Stomach (tissue), 9 donors: ENCODE data around the gene HDAC9. TPM values are rescaled to one million over a fixed set of nuclear protein-coding genes. Genes with fewer than 3 reads are reported as not detected.

Source experiments
- DNase-seq, 2 donors: peaks; one replicate each; pipeline versions ENCODE4 v3.0.0 to v3.0.0-alpha.2; 2013 to 2019
- H3K27ac ChIP-seq, 5 donors: fragments of 200-600 bp in 4 of 5; sonication (generic) in 4 of 5; one replicate each; pipeline ENCODE4 v1.5.1; 2013 to 2019; ENCODE audit warnings: mild to moderate bottlenecking in 1 of 5, moderate library complexity in 1 of 5
- H3K27me3 ChIP-seq, 3 donors: fragments of 200-600 bp; sonication (generic); one replicate each; pipeline ENCODE4 v1.5.1; 2017 to 2019; ENCODE audit warnings: mixed run types in 1 of 3
- H3K36me3 ChIP-seq, 4 donors: fragments of 200-600 bp; sonication (generic); 1 replicate in 3 of 4; 2 replicates in 1 of 4; pipeline ENCODE4 v1.5.1; 2016 to 2019
- H3K4me1 ChIP-seq, 4 donors: fragments of 200-600 bp; sonication (generic); one replicate each; pipeline ENCODE4 v1.5.1; 2016 to 2019
- H3K4me3 ChIP-seq, 4 donors: fragments of 200-600 bp; sonication (generic) in 3 of 4; one replicate each; pipeline ENCODE4 v1.5.1; 2016 to 2019; ENCODE audit warnings: mild to moderate bottlenecking in 1 of 4
- H3K9me3 ChIP-seq, 4 donors: fragments of 200-600 bp; sonication (generic); one replicate each; pipeline ENCODE4 v1.5.1; 2016 to 2019
- EP300 ChIP-seq: sonication (generic); formaldehyde crosslinking; IDR thresholded peaks from one replicate; pipeline ENCODE4 v1.6.1; 2017; ENCODE audit warnings: antibody characterized with exemption
- POLR2A ChIP-seq, 4 donors: fragments of 450-650 bp; IDR thresholded peaks; one replicate each; pipeline ENCODE4 v1.6.1; 2016; ENCODE audit warnings: antibody characterized with exemption in 4 of 4, control low read depth in 2 of 4, mild to moderate bottlenecking in 1 of 4, moderate library complexity in 1 of 4
- POLR2AphosphoS5 ChIP-seq, 3 donors: sonication (generic); formaldehyde crosslinking; IDR thresholded peaks; one replicate each; pipeline ENCODE4 v1.6.1; 2016; ENCODE audit warnings: antibody characterized with exemption in 3 of 3
- WGBS, 5 donors: extraction: QIAGEN DNeasy Blood & Tissue Kit in 3 of 5; methylation state at CpG; one replicate each; pipeline versions ENCODE4 v1.1.5 to v1.1.7; 2013 to 2018; 5-methylcytosine and 5-hydroxymethylcytosine counted together
- intact Hi-C: fragments of 100-400 bp; cut with DNase I; formaldehyde crosslinking; loops from one replicate; pipeline ENCODE4 v1.15.1; 2023; ENCODE audit warnings: low total_unique reads
- polyA plus RNA-seq, 3 donors: library from polyadenylated mRNA; stranded (reverse); fragments of 200-250 nt; gene quantifications; one replicate each; pipeline ENCODE4 v1.2.3, GENCODE V29; 2013
- total RNA-seq, 5 donors: library from RNA; depleted of rRNA; stranded (reverse); fragments of >200 nt; gene quantifications; one replicate each; pipeline versions ENCODE4 v1.1.0 to v1.2.3, GENCODE V29; 2014 to 2016
- TF ChIP-seq, protein P1 (sequence below), 7 experiments: fragments of 450-650 bp in 4 of 7; fragments of 200-600 bp in 3 of 7; sonication (generic) in 3 of 7; IDR thresholded peaks; one replicate each; pipeline ENCODE4 v1.5.1; 2016 to 2019; ENCODE audit warnings: antibody characterized with exemption in 7 of 7, control low read depth in 2 of 7, mild to moderate bottlenecking in 1 of 7
- donor health status: healthy with polysubstance abuse.
- donor health status: Bipolar disorder and iron deficiency.
- donor health status: healthy.

The HDAC9 gene
- total and polyA plus RNA-seq, 8 donors, result 1.4 to 60.0 (median 9.8) TPM

DNA sequence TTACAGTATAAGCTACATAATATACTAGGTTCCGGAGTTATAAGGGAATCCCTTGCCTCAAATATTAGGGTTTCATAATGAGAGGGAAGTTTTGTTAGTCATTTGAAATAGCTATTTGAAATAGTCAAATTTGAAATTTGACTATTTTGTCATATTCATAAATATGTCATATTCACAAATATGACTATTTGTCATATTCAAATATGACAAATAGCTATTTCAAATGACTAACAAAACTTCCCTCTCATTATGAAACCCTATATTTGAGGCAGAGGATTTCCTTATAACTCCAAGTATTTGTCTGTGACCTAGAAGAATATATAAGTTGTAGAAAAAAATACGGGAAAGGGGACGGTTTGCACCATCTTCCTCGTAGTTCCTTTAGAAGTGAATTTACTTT is 76.6 kb downstream of the HDAC9 start:
- Histone ChIP-seq H3K27me3 (no peaks in the 10 kb centered on the region), H3K4me3 (no peak overlapping the region), H3K4me1 (peaks cover 0 to 35% (median 16%) of the 10 kb centered on the region in 4 donors), H3K27ac (no peak overlapping the region), H3K9me3 (no peaks in the 10 kb centered on the region), H3K36me3 (no peaks in the 10 kb centered on the region)
- WGBS, 5 donors, result 52 to 76% (median 63%) methylated on average over 4 of the region's 4 CpGs
- no peak for TF ChIP-seq EP300
- DNase-seq, result no peak
- intact Hi-C loops, result loop anchor here (10.0 kb wide), 1 partner anchor 217 kb away; no protein-coding TSS in a partner anchor

DNA sequence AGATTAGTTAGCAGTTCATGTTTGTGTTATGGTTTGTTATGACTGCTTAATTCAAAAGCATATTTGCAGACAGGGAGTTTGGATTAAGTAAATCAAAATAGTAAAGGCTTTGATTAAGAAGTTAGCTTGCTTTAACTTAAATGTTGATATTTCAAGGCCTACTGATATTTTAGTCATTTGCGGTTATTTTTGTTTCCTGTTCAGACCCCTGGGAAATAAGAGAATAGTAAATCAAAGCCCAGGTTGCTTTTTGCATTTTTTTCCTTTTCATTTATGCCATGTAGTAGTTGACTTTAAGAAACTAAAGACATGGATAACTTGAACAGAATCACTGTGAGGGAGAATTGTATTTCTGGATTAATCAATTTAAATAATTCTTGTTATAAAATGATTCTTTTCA is 77.3 kb downstream of the HDAC9 start:
- intact Hi-C loops, result loop anchor here (10.0 kb wide), 1 partner anchor 218 kb away; no protein-coding TSS in a partner anchor
- peaks cover 0 to 39% (median 16%) of the 10 kb centered on the region in 4 donors for H3K4me1 ChIP-seq
- no peak overlapping the region for H3K27ac ChIP-seq
- WGBS, 5 donors, result 21 to 68% (median 33%) methylated on average over 1 of the region's 1 CpG
- TF ChIP-seq, protein P1, sequence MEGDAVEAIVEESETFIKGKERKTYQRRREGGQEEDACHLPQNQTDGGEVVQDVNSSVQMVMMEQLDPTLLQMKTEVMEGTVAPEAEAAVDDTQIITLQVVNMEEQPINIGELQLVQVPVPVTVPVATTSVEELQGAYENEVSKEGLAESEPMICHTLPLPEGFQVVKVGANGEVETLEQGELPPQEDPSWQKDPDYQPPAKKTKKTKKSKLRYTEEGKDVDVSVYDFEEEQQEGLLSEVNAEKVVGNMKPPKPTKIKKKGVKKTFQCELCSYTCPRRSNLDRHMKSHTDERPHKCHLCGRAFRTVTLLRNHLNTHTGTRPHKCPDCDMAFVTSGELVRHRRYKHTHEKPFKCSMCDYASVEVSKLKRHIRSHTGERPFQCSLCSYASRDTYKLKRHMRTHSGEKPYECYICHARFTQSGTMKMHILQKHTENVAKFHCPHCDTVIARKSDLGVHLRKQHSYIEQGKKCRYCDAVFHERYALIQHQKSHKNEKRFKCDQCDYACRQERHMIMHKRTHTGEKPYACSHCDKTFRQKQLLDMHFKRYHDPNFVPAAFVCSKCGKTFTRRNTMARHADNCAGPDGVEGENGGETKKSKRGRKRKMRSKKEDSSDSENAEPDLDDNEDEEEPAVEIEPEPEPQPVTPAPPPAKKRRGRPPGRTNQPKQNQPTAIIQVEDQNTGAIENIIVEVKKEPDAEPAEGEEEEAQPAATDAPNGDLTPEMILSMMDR (IDR thresholded peaks at IDR 0.05), result no peak
- TF ChIP-seq POLR2A (IDR thresholded peaks at IDR 0.05), result no peak
- TF ChIP-seq POLR2AphosphoS5 (IDR thresholded peaks at IDR 0.05), result no peak
- TF ChIP-seq EP300, result no peak
- H3K9me3 ChIP-seq, result no peaks in the 10 kb centered on the region
- H3K36me3 ChIP-seq, result no peaks in the 10 kb centered on the region
- no peak overlapping the region for H3K4me3 ChIP-seq
- no peak for DNase-seq
- no peaks in the 10 kb centered on the region for H3K27me3 ChIP-seq

DNA sequence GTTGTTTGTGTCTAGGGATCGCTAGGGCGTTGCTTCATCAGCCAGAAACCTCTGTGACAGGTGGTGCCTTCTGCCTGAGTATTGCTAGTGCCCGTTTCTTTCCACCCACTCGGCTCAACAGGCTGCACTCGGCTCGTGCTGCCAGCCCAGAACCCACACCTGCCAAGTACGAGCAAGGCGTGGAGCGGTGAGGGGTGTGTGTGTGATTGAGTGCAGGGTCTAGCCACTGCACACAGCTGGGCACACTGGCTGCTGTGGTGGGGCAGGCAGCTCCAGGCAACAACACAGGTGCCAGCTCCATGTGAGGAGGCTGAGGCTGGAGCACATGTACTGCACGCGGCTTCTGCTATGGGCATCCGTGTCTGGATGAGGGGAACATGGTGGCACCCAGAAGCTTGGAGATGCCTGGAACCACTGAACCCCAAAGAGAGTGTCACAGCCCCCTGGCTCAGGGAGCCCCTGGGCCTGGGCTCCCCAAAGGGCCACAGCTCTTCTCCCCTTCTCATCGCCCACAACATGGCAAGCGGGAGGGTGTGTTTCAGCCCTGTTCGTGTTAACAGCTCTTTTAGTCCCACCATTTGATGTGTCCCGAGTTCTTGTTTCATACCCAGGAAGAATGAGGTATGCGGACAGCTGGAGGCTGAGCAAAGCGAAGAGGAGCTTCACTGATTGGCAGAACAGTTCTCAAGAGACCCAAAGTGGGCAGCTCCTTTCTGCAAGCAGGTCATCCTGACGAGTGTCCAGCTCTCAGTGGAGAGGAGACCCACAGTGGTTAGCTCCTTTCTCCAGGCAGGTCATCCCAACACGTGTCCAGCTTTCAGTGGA is 78.1 kb downstream of the HDAC9 start:
- H3K4me1 ChIP-seq, result peaks cover 0 to 39% (median 16%) of the 10 kb centered on the region in 4 donors
- no peak overlapping the region for H3K4me3 ChIP-seq
- H3K36me3 ChIP-seq, result no peaks in the 10 kb centered on the region
- H3K9me3 ChIP-seq, result no peaks in the 10 kb centered on the region
- H3K27ac ChIP-seq, result no peak overlapping the region
- no peak for TF ChIP-seq POLR2AphosphoS5 (IDR thresholded peaks at IDR 0.05)
- TF ChIP-seq, protein P1 (IDR thresholded peaks at IDR 0.05), result no peak
- no peak for TF ChIP-seq POLR2A (IDR thresholded peaks at IDR 0.05)
- no peak for TF ChIP-seq EP300
- 67 to 84% (median 72%) methylated on average over 18 to 20 of the region's 20 CpGs for WGBS, 5 donors
- intact Hi-C loops, result loop anchor here (10.0 kb wide), 1 partner anchor 219 kb away; no protein-coding TSS in a partner anchor
- peak in 1 of 2 donors; percentile 24 for DNase-seq
- no peaks in the 10 kb centered on the region for H3K27me3 ChIP-seq

DNA sequence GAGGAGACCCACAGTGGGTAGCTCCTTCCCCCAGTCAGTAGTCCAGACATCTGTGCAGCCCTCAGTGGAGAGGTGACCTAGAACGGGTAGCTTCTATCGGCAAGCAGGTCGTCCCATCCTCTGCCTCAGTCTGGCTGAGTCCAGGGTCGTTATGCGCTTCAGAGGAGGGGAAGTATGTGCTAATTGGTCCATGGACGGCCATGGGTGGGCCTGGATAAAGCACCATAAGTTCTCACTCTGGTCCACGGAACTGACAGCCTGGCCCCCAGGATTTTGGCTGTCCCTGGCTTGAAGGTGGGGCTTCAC is 78.6 kb downstream of the HDAC9 start:
- intact Hi-C loops, result loop anchor here (10.0 kb wide), 1 partner anchor 219 kb away; no protein-coding TSS in a partner anchor
- TF ChIP-seq, protein P1 (IDR thresholded peaks at IDR 0.05), result no peak
- TF ChIP-seq EP300, result no peak
- Histone ChIP-seq H3K27me3 (no peaks in the 10 kb centered on the region), H3K9me3 (no peaks in the 10 kb centered on the region), H3K27ac (no peak overlapping the region), H3K4me3 (no peak overlapping the region), H3K4me1 (peaks cover 0 to 39% (median 16%) of the 10 kb centered on the region in 4 donors), H3K36me3 (no peaks in the 10 kb centered on the region)
- 94 to 100% (median 95%) methylated on average over 4 to 7 of the region's 7 CpGs for WGBS, 5 donors
- no peak for DNase-seq

DNA sequence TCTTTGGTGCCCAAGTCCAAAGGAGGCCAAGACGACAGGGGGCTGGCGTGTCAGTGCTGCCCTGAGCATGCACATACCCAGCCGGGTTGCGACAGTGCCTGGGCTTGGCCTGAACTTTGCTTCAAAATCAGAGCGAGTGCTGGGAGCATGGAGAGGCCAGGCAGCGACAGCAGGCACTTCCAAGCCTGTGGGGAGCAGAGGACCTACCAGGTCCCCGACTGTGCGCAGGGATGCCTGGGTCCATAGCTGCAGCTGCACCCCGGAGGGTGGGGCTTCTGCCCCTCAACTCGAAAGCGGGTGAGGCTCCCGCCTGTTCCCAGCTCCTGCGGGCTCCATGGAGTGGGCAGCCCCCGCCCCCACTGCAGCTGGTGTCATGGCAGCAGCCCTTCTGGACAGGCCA is 79.1 kb downstream of the HDAC9 start:
- Histone ChIP-seq H3K36me3 (no peaks in the 10 kb centered on the region), H3K27ac (no peak overlapping the region), H3K9me3 (no peaks in the 10 kb centered on the region), H3K4me1 (peaks cover 0 to 39% (median 16%) of the 10 kb centered on the region in 4 donors), H3K27me3 (no peaks in the 10 kb centered on the region), H3K4me3 (no peak overlapping the region)
- no peak for DNase-seq
- TF ChIP-seq, protein P1 (IDR thresholded peaks at IDR 0.05), result no peak
- TF ChIP-seq POLR2A (IDR thresholded peaks at IDR 0.05), result no peak
- TF ChIP-seq EP300, result no peak
- no peak for TF ChIP-seq POLR2AphosphoS5 (IDR thresholded peaks at IDR 0.05)
- intact Hi-C loops, result loop anchor here (10.0 kb wide), 1 partner anchor 220 kb away; no protein-coding TSS in a partner anchor
- WGBS, 5 donors, result 93 to 97% (median 95%) methylated on average over 11 to 14 of the region's 14 CpGs
